ACHN (cell line): ENCODE data around the gene RUFY4.

Source experiments
- DNase-seq: peaks from one replicate; pipeline ENCODE4 v3.0.0-alpha.2; 2015
- in situ Hi-C: cut with HindIII; loops from 2 replicates; pipeline ENCODE4 v1.10.0; 2017; ENCODE audit warnings: low sequenced_read_pairs, low pct_ligation_motif_present, low pct_unique_long_range_greater_than_20kb

Gene RUFY4

GRCh38 chr2:218047536-218048225 lies 21.4 kb upstream of the RUFY4 start:
- DNase-seq, result no peak
- in situ Hi-C loops, result no loop called here

- in situ Hi-C loops, result no loop called here
- no peak for DNase-seq
These were observed 17.1 kb upstream of the RUFY4 start for GRCh38 chr2:218051903-218052302.

GRCh38 chr2:218059289-218059688 lies 9.8 kb upstream of the RUFY4 start:
- no peak for DNase-seq
- in situ Hi-C loops, result no loop called here

- in situ Hi-C loops, result no loop called here
- no peak for DNase-seq
These were observed 8.9 kb upstream of the RUFY4 start for GRCh38 chr2:218060118-218060517.

GRCh38 chr2:218060950-218061660 lies 7.9 kb upstream of the RUFY4 start:
- no peak for DNase-seq
- in situ Hi-C loops, result no loop called here

GRCh38 chr2:218063486-218063885 lies 5.6 kb upstream of the RUFY4 start:
- in situ Hi-C loops, result no loop called here
- DNase-seq, result no peak

GRCh38 chr2:218063896-218064295 lies 5.2 kb upstream of the RUFY4 start:
- in situ Hi-C loops, result no loop called here

GRCh38 chr2:218065239-218066006 lies 3.6 kb upstream of the RUFY4 start:
- no peak for DNase-seq
- in situ Hi-C loops, result no loop called here

More at GRCh38 chr2:218063896-218064295, 5.2 kb upstream of the RUFY4 start:
- no peak for DNase-seq

GRCh38 chr2:218066926-218067515 lies 2.0 kb upstream of the RUFY4 start:
- DNase-seq, result no peak
- in situ Hi-C loops, result no loop called here

GRCh38 chr2:218067523-218067922 lies 1.5 kb upstream of the RUFY4 start:
- in situ Hi-C loops, result no loop called here
- DNase-seq, result no peak

GRCh38 chr2:218069606-218070300 lies 700 bp downstream of the RUFY4 start:
- no peak for DNase-seq
- in situ Hi-C loops, result no loop called here

- in situ Hi-C loops, result no loop called here
- DNase-seq, result no peak
These were observed 1.5 kb downstream of the RUFY4 start for GRCh38 chr2:218070587-218070986.

GRCh38 chr2:218071218-218071937 lies 2.3 kb downstream of the RUFY4 start:
- in situ Hi-C loops, result no loop called here
- DNase-seq, result no peak

- in situ Hi-C loops, result no loop called here
- no peak for DNase-seq
These were observed 2.9 kb downstream of the RUFY4 start for GRCh38 chr2:218072002-218072401.

GRCh38 chr2:218072478-218073024 lies 3.5 kb downstream of the RUFY4 start:
- in situ Hi-C loops, result no loop called here
- DNase-seq, result no peak

GRCh38 chr2:218073185-218073584 lies 4.1 kb downstream of the RUFY4 start:
- DNase-seq, result no peak
- in situ Hi-C loops, result no loop called here

GRCh38 chr2:218074031-218074430 lies 5.0 kb downstream of the RUFY4 start:
- in situ Hi-C loops, result no loop called here
- peak; percentile 29 for DNase-seq
